Muscle layer of duodenum (tissue), 2 donors: ENCODE measurements around the gene PPP6C.
"Not testable (repeated sequence)": the region's sequence is repeated elsewhere in the genome, so short reads cannot be mapped to it uniquely, and the experiment has no call there.

Source experiments
- H3K27ac ChIP-seq: one replicate; pipeline ENCODE4 v1.7.0; 2013; ENCODE audit warnings: mild to moderate bottlenecking, low read length
- H3K27me3 ChIP-seq: one replicate; pipeline ENCODE4 v1.7.0; 2013; ENCODE audit warnings: low read depth, mild to moderate bottlenecking, control low read depth, low read length
- H3K36me3 ChIP-seq, 2 donors: one replicate each; pipeline ENCODE4 v1.7.0; 2013; ENCODE audit warnings: low read length in 2 of 2, control low read depth in 1 of 2, mild to moderate bottlenecking in 1 of 2; ENCODE audit not compliant: insufficient read depth in 2 of 2, control insufficient read depth in 1 of 2
- H3K4me1 ChIP-seq, 2 donors: one replicate each; pipeline ENCODE4 v1.7.0; 2013; ENCODE audit warnings: low read length in 2 of 2, mild to moderate bottlenecking in 2 of 2, control low read depth in 1 of 2, moderate library complexity in 1 of 2; ENCODE audit not compliant: insufficient read depth in 2 of 2, control insufficient read depth in 1 of 2
- H3K4me3 ChIP-seq, 2 donors: one replicate each; pipeline ENCODE4 v1.7.0; 2013; ENCODE audit warnings: low read length in 2 of 2, low read depth in 1 of 2, mild to moderate bottlenecking in 1 of 2
- H3K9me3 ChIP-seq, 2 donors: one replicate each; pipeline ENCODE4 v1.7.0; 2013; ENCODE audit warnings: low read length in 2 of 2, control low read depth in 1 of 2, mild to moderate bottlenecking in 1 of 2; ENCODE audit not compliant: control insufficient read depth in 1 of 2
- donor health status: healthy.

Gene PPP6C

GRCh38 chr9:125180876-125181275 lies 8.7 kb downstream of the PPP6C start:
- Histone ChIP-seq H3K4me3 (no peak overlapping the region), H3K27ac (no peak overlapping the region), H3K9me3 (no peaks in the 10 kb centered on the region), H3K27me3 (no peaks in the 10 kb centered on the region), H3K36me3 (no peaks in the 10 kb centered on the region), H3K4me1 (peaks cover 0 to 30% of the 10 kb centered on the region in 2 donors)

DNA sequence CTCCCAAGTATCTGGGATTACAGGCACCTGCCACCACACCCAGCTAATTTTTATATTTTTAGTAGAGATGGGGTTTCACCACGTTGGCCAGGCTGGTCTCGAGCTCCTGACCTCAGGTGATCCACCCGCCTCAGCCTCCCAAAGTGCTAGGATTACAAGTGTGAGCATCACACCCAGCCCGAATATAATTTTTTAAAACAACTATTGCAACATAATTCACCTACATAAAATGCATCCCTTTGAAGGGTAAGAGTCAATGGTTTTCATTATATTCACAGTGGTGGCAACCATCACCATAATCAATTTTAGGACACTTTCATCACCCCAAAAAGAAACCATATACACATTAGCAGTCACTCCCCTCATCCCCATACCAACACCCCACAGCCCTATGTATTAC lies 9.8 kb downstream of the PPP6C start:
- peaks cover 0 to 28% of the 10 kb centered on the region in 2 donors for H3K4me1 ChIP-seq

DNA sequence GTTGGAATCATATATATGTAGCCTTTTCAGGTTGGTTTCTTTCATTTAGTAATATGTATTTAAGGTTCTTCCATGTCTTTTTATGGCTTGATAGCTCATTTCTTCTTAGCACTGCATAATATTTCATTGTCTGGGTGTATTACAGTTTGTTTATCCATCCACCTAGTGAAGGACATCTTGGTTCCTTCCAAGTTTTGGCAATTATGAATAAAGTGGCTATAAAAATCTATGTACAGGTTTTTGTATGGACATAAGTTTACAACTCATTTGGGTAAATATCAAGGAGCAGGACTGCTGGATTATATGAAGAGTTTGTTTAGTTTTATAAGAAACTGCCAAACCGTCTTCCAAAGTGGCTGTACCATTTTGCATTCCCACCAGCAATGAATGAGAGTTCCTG lies 11.7 kb downstream of the PPP6C start:
- H3K27me3 ChIP-seq = no peaks in the 10 kb centered on the region
- H3K4me3 ChIP-seq = no peak overlapping the region
- no peaks in the 10 kb centered on the region for H3K9me3 ChIP-seq
- peaks cover 0 to 15% of the 10 kb centered on the region in 2 donors for H3K4me1 ChIP-seq
- no peak overlapping the region for H3K27ac ChIP-seq
- no peaks in the 10 kb centered on the region for H3K36me3 ChIP-seq

More for the DNA sequence above, 9.8 kb downstream of the PPP6C start:
- not testable (repeated sequence) for H3K27me3 ChIP-seq, H3K9me3 ChIP-seq, H3K4me3 ChIP-seq, H3K36me3 ChIP-seq, H3K27ac ChIP-seq

DNA sequence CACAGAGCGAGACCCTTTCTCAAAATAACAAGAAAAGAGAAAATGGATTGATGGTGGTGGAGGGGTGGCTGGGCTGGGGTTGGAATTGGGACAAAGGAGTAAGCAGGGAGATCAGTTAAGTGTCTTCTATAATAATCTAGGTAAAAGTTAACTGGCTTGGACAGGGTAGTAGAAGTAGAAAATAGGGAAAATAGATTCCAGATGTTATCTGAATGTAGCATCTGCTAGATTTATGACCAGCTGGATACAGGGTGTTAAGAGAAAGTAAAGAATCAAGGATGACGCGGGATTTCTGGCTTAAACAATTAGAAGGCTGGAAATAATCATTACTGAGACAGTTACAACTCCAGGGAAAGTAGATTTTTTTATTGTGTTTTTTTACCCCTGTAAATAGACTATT lies 13.0 kb downstream of the PPP6C start:
- Histone ChIP-seq H3K9me3 (no peaks in the 10 kb centered on the region), H3K36me3 (no peaks in the 10 kb centered on the region), H3K27me3 (no peaks in the 10 kb centered on the region), H3K4me1 (peaks cover 0 to 15% of the 10 kb centered on the region in 2 donors), H3K4me3 (no peak overlapping the region), H3K27ac (no peak overlapping the region)

DNA sequence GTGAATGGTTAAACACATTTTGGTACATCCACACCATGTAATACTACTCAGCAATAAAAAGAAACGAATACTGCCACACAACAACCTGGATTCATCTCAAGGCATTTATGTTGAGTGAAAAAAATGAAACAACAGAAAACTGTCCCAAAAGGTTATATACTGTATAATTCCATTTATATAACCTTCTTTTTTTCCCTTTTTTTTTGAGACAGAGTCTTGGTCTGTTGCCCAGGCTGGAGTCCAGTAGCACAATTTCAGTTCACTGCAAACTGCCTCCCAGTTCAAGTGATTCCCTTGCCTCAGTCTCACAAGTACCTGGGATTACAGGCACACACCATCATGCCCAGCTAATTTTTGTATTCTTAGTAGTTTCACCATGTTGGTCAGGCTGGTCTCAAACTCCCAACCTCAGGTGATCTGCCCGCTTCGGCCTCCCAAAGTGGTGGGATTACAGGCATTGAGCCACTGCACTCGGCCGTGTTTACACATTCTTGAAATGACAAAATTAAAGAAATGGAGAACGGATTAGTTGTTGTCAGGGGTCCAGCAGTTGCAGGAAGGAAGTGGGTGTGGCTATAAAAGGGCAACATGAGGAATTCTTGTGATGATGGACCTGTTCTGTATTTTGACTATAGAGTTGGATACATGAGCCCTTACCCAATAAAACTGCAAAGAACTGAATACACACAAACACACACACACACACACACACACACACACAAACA lies 17.4 kb downstream of the PPP6C start:
- Histone ChIP-seq H3K9me3 (no peaks in the 10 kb centered on the region), H3K27me3 (no peaks in the 10 kb centered on the region), H3K27ac (no peak overlapping the region), H3K36me3 (peaks cover 7 to 11% of the 10 kb centered on the region in 2 donors), H3K4me3 (no peak overlapping the region), H3K4me1 (peaks cover 0 to 8% of the 10 kb centered on the region in 2 donors)

- H3K9me3 ChIP-seq = no peaks in the 10 kb centered on the region
- no peak overlapping the region for H3K4me3 ChIP-seq
- no peaks in the 10 kb centered on the region for H3K27me3 ChIP-seq
- no peak overlapping the region for H3K27ac ChIP-seq
- H3K4me1 ChIP-seq = no peaks in the 10 kb centered on the region
- peaks cover 7 to 11% of the 10 kb centered on the region in 2 donors for H3K36me3 ChIP-seq
These were observed 19.7 kb downstream of the PPP6C start for GRCh38 chr9:125169895-125170294.

- Histone ChIP-seq H3K4me3 (no peak overlapping the region), H3K9me3 (no peaks in the 10 kb centered on the region), H3K27ac (no peak overlapping the region), H3K36me3 (peaks cover 7 to 11% of the 10 kb centered on the region in 2 donors), H3K27me3 (no peaks in the 10 kb centered on the region), H3K4me1 (no peaks in the 10 kb centered on the region)
These were observed 22.8 kb downstream of the PPP6C start for GRCh38 chr9:125166762-125167161.

DNA sequence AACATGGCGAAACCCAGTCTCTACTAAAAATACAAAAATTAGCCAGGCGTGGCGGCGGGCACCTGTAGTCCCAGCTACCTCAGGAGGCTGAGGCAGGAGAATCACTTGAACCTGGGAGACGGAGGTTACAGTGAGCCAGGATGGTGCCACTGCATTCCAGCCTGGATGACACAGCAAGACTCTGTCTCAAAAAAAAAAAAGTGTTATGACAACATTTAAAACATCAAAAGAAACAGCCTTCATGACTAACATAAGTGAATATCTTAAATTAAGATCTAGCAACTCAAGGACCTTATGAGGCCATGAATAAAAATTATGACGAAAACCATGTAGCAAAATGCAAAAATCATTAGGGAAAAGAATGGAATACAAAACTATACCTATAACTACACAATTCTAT lies 26.7 kb downstream of the PPP6C start:
- H3K4me1 ChIP-seq = peaks cover 6 to 13% of the 10 kb centered on the region in 2 donors
- not testable (repeated sequence) for H3K9me3 ChIP-seq, H3K27me3 ChIP-seq, H3K4me3 ChIP-seq, H3K36me3 ChIP-seq, H3K27ac ChIP-seq

DNA sequence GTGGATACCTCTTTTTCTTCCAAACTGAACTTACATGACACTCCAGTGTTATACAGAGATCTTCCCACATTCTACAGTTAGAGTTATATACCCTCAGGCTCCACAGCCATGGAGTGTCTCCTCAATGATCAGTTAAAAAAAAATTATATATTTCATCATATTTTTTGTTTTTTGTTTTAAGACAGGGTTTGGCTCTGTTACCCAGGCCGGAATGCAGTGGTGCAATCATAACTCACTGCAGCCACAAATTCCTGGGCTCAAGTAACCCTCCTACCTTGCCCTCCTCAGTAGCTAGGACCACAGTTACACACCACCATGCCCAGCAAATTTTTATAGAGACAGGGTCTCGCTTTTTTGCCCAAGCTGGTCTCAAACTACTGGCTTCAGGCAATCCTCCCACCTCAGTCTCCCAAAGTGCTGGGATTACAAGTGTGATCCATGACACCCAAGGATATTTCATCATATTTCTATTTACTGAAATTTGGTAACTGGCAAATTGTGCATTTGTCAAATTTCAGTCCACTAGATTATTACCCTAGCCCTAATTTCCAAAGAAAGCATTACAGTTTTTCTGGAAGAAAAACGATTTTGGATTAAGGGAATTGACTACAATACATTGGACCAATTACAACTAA lies 28.2 kb downstream of the PPP6C start:
- H3K27me3 ChIP-seq = no peaks in the 10 kb centered on the region
- H3K4me3 ChIP-seq = no peak overlapping the region
- H3K27ac ChIP-seq = peak overlapping the region; percentile 23
- H3K9me3 ChIP-seq = no peaks in the 10 kb centered on the region
- peaks cover 0 to 4% of the 10 kb centered on the region in 2 donors for H3K36me3 ChIP-seq
- H3K4me1 ChIP-seq = peaks cover 6 to 13% of the 10 kb centered on the region in 2 donors

DNA sequence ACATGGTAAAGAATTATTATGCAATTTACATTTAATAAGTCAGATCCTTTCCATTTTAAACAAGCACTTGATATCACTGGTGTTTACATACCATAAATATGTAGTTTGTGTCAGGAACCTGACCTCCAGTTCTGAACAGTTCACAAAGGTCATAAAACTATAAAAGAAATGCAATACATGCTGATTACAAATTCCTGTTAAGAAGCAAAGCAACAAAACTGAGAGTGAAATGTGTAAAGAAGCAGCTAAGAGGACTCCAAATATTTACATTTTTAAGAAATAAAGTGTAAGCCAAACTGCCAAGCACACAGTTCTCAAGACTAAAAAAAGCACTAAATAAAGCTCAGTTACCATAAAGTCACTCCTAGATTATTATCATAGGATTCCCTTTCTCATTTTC lies 28.9 kb downstream of the PPP6C start:
- Histone ChIP-seq H3K9me3 (no peaks in the 10 kb centered on the region), H3K4me3 (no peak overlapping the region), H3K27ac (peak overlapping the region; percentile 23), H3K27me3 (no peaks in the 10 kb centered on the region), H3K36me3 (peaks cover 0 to 4% of the 10 kb centered on the region in 2 donors), H3K4me1 (peaks cover 6 to 13% of the 10 kb centered on the region in 2 donors)

GRCh38 chr9:125156551-125156950 lies 33.1 kb downstream of the PPP6C start:
- Histone ChIP-seq H3K4me3 (no peak overlapping the region), H3K36me3 (peaks cover 14 to 27% of the 10 kb centered on the region in 2 donors), H3K27me3 (no peaks in the 10 kb centered on the region), H3K9me3 (no peaks in the 10 kb centered on the region), H3K4me1 (peaks cover 6 to 21% of the 10 kb centered on the region in 2 donors), H3K27ac (no peak overlapping the region)
